T-helper 22 cell (primary cell): Measurements from ENCODE around the gene A3GALT2.

ENCODE experiments used
- DNase-seq: peaks from one replicate; pipeline ENCODE4 v3.0.0-alpha.2; 2020; ENCODE audit warnings: low read depth

Gene A3GALT2

GRCh38 chr1:33350611-33351280 is 29.8 kb upstream of the A3GALT2 start:
- no peak for DNase-seq

- DNase-seq: peak; percentile 69
These were observed 29.1 kb upstream of the A3GALT2 start for GRCh38 chr1:33349778-33350610.

GRCh38 chr1:33349081-33349759 is 28.3 kb upstream of the A3GALT2 start:
- peak; percentile 29 for DNase-seq

- DNase-seq: no peak
These were observed 27.8 kb upstream of the A3GALT2 start for GRCh38 chr1:33348676-33349080.

GRCh38 chr1:33348194-33348593 is 27.3 kb upstream of the A3GALT2 start:
- no peak for DNase-seq

- no peak for DNase-seq
These were observed 26.7 kb upstream of the A3GALT2 start for GRCh38 chr1:33347650-33347992.

- no peak for DNase-seq
These were observed 26.2 kb upstream of the A3GALT2 start for GRCh38 chr1:33346927-33347649.

GRCh38 chr1:33346533-33346926 is 25.6 kb upstream of the A3GALT2 start:
- DNase-seq: no peak

GRCh38 chr1:33344896-33345560 is 24.1 kb upstream of the A3GALT2 start:
- no peak for DNase-seq

GRCh38 chr1:33343539-33343938 is 22.6 kb upstream of the A3GALT2 start:
- DNase-seq: no peak

- DNase-seq: no peak
These were observed 21.3 kb upstream of the A3GALT2 start for GRCh38 chr1:33342041-33342723.

- no peak for DNase-seq
These were observed 20.3 kb upstream of the A3GALT2 start for GRCh38 chr1:33341190-33341589.

- DNase-seq: no peak
These were observed 18.5 kb upstream of the A3GALT2 start for GRCh38 chr1:33339413-33339812.

GRCh38 chr1:33338440-33339211 is 17.7 kb upstream of the A3GALT2 start:
- no peak for DNase-seq

GRCh38 chr1:33338048-33338439 is 17.1 kb upstream of the A3GALT2 start:
- DNase-seq: no peak

GRCh38 chr1:33337441-33337840 is 16.5 kb upstream of the A3GALT2 start:
- no peak for DNase-seq

- DNase-seq: no peak
These were observed 15.7 kb upstream of the A3GALT2 start for GRCh38 chr1:33336580-33336979.

- no peak for DNase-seq
These were observed 14.1 kb upstream of the A3GALT2 start for GRCh38 chr1:33335020-33335419.

GRCh38 chr1:33334081-33334552 is 13.2 kb upstream of the A3GALT2 start:
- no peak for DNase-seq

- no peak for DNase-seq
These were observed 12.0 kb upstream of the A3GALT2 start for GRCh38 chr1:33332881-33333280.
